GM21367 (cell line): ENCODE measurements around the gene BBOF1.
A peak's percentile ranks its signal among the peaks of the same experiment; 100 is the strongest.

Experiments used
- ATAC-seq: cut with Tn5 transposase; IDR thresholded peaks from one replicate; pipeline ENCODE4 v1.9.1; 2021; ENCODE audit not compliant: unreplicated experiment

Gene BBOF1

GRCh38 chr14:74022346-74022745 is 3.2 kb downstream of the BBOF1 start:
- ATAC-seq = no peak

- no peak for ATAC-seq
These were observed 10.0 kb downstream of the BBOF1 start for GRCh38 chr14:74029136-74029535.

- no peak for ATAC-seq
These were observed 15.4 kb downstream of the BBOF1 start for GRCh38 chr14:74034572-74034971.

GRCh38 chr14:74035556-74035955 is 16.4 kb downstream of the BBOF1 start:
- no peak for ATAC-seq

GRCh38 chr14:74038020-74038859 is 19.1 kb downstream of the BBOF1 start:
- no peak for ATAC-seq

- ATAC-seq = no peak
These were observed 23.1 kb downstream of the BBOF1 start for GRCh38 chr14:74042296-74042695.

GRCh38 chr14:74045522-74045921 is 26.4 kb downstream of the BBOF1 start:
- no peak for ATAC-seq

GRCh38 chr14:74048281-74048680 is 29.1 kb downstream of the BBOF1 start:
- ATAC-seq = no peak

GRCh38 chr14:74049876-74050495 is 30.8 kb downstream of the BBOF1 start:
- no peak for ATAC-seq

GRCh38 chr14:74062809-74063150 is 43.6 kb downstream of the BBOF1 start:
- ATAC-seq = no peak

GRCh38 chr14:74064426-74064825 is 45.3 kb downstream of the BBOF1 start:
- no peak for ATAC-seq

- ATAC-seq = no peak
These were observed 45.7 kb downstream of the BBOF1 start for GRCh38 chr14:74064883-74065282.

GRCh38 chr14:74065746-74066575 is 46.8 kb downstream of the BBOF1 start:
- no peak for ATAC-seq

GRCh38 chr14:74077401-74077800 is 58.3 kb downstream of the BBOF1 start:
- no peak for ATAC-seq

- no peak for ATAC-seq
These were observed 61.8 kb downstream of the BBOF1 start for GRCh38 chr14:74080820-74081460.

- no peak for ATAC-seq
These were observed 62.3 kb downstream of the BBOF1 start for GRCh38 chr14:74081491-74081890.

- ATAC-seq = no peak
These were observed 64.0 kb downstream of the BBOF1 start for GRCh38 chr14:74083161-74083560.

- ATAC-seq = no peak
These were observed 64.7 kb downstream of the BBOF1 start for GRCh38 chr14:74083784-74084276.

- ATAC-seq = peak; percentile 88
These were observed 65.3 kb downstream of the BBOF1 start, which contains the start of the genes ALDH6A1 and LIN52 for GRCh38 chr14:74084277-74085046. TSS of gene ALDH6A1 (minus strand) at chr14:74084453. CDS start at chr14:74084394, 59 bp downstream. TSS of gene LIN52 (plus strand) at chr14:74084956. CDS start at chr14:74084975, 19 bp downstream.

GRCh38 chr14:74085047-74085637 is 66.0 kb downstream of the BBOF1 start:
- no peak for ATAC-seq
